Measurements from ENCODE around the gene OR2T27. TPM values are rescaled to one million over a fixed set of nuclear protein-coding genes. Genes with fewer than 3 reads are reported as not detected.

Gene OR2T27
- total RNA-seq, 1 experiment from 2014 or later: not detected

DNA sequence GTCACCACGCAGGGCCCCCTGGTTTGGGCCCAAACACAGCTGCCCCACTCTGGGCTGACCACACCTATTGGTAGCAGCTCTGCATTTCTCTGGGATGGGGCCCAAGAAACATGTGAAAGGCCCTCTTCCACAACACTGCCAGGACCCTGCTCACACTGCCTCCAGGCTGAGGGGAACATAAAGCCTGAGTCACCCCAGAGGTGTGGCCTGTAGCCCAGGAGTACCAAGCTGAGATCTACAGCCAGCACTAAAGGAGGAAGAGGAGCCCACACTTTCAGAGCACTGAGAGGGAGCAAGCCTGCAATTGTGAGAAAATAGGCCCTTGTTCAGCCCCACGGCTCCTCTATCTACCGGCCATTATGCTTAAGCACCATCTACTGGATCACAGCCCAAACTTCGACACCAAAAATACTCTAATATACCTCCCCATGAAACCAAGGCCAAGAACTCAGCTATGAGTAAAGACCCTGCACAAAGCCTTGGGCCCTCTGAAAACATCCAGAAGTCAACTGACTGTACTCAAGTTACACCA lies 43.4 kb downstream of the OR2T27 start:
- Mint-ChIP-seq H3K36me3 (peaks cover 66% of the 10 kb centered on the region), H3K27me3 (ENCODE audit: low read depth) (peaks cover 4% of the 10 kb centered on the region; the same call in 1 of the 2 replicates), H3K4me3 (no peak overlapping the region), H3K27ac (no peak overlapping the region), H3K9me3 (peaks cover 90% of the 10 kb centered on the region), H3K4me1 (no peaks in the 10 kb centered on the region)
- CTCF ChIA-PET: no interaction called here
- ATAC-seq (no peak), DNase-seq (ENCODE audit: low spot score) (no peak)
- TF ChIP-seq PRRX2 (CRISPR knock-in tag; IDR thresholded peaks at IDR 0.05) (no peak), SMAD3 (CRISPR knock-in tag; IDR thresholded peaks at IDR 0.05; ENCODE audit: borderline replicate concordance) (no peak), EMX1 (CRISPR knock-in tag; IDR thresholded peaks at IDR 0.05) (no peak), ZNF396 (CRISPR knock-in tag; IDR thresholded peaks at IDR 0.05; ENCODE audit: borderline replicate concordance) (no peak), FOXK1 (CRISPR knock-in tag; IDR thresholded peaks at IDR 0.05) (no peak), NFYB (CRISPR knock-in tag; conservative IDR thresholded peaks at IDR 0.05; ENCODE audit: low read depth) (no peak), TEAD4 (CRISPR knock-in tag; IDR thresholded peaks at IDR 0.05) (no peak), IRF2 (CRISPR knock-in tag; IDR thresholded peaks at IDR 0.05; ENCODE audit: borderline replicate concordance, low read depth) (no peak), ZNF138 (CRISPR knock-in tag; conservative IDR thresholded peaks at IDR 0.05) (no peak), ZNF121 (CRISPR knock-in tag; IDR thresholded peaks at IDR 0.05) (no peak), ZBTB21 (CRISPR knock-in tag; IDR thresholded peaks at IDR 0.05; ENCODE audit: borderline replicate concordance) (no peak), TCF7 (CRISPR knock-in tag; IDR thresholded peaks at IDR 0.05; ENCODE audit: low read depth) (no peak), FOXP1 (CRISPR knock-in tag; IDR thresholded peaks at IDR 0.05; ENCODE audit: borderline replicate concordance) (no peak)
- TF ChIP-seq, protein P1, sequence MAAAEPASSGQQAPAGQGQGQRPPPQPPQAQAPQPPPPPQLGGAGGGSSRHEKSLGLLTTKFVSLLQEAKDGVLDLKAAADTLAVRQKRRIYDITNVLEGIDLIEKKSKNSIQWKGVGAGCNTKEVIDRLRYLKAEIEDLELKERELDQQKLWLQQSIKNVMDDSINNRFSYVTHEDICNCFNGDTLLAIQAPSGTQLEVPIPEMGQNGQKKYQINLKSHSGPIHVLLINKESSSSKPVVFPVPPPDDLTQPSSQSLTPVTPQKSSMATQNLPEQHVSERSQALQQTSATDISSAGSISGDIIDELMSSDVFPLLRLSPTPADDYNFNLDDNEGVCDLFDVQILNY (CRISPR knock-in tag; IDR thresholded peaks at IDR 0.05): no peak
- TF ChIP-seq, protein P2, sequence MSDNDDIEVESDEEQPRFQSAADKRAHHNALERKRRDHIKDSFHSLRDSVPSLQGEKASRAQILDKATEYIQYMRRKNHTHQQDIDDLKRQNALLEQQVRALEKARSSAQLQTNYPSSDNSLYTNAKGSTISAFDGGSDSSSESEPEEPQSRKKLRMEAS (CRISPR knock-in tag; IDR thresholded peaks at IDR 0.05): no peak
- TF ChIP-seq, protein P3, sequence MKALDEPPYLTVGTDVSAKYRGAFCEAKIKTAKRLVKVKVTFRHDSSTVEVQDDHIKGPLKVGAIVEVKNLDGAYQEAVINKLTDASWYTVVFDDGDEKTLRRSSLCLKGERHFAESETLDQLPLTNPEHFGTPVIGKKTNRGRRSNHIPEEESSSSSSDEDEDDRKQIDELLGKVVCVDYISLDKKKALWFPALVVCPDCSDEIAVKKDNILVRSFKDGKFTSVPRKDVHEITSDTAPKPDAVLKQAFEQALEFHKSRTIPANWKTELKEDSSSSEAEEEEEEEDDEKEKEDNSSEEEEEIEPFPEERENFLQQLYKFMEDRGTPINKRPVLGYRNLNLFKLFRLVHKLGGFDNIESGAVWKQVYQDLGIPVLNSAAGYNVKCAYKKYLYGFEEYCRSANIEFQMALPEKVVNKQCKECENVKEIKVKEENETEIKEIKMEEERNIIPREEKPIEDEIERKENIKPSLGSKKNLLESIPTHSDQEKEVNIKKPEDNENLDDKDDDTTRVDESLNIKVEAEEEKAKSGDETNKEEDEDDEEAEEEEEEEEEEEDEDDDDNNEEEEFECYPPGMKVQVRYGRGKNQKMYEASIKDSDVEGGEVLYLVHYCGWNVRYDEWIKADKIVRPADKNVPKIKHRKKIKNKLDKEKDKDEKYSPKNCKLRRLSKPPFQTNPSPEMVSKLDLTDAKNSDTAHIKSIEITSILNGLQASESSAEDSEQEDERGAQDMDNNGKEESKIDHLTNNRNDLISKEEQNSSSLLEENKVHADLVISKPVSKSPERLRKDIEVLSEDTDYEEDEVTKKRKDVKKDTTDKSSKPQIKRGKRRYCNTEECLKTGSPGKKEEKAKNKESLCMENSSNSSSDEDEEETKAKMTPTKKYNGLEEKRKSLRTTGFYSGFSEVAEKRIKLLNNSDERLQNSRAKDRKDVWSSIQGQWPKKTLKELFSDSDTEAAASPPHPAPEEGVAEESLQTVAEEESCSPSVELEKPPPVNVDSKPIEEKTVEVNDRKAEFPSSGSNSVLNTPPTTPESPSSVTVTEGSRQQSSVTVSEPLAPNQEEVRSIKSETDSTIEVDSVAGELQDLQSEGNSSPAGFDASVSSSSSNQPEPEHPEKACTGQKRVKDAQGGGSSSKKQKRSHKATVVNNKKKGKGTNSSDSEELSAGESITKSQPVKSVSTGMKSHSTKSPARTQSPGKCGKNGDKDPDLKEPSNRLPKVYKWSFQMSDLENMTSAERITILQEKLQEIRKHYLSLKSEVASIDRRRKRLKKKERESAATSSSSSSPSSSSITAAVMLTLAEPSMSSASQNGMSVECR (CRISPR knock-in tag; IDR thresholded peaks at IDR 0.05; ENCODE audit: borderline replicate concordance): no peak
- TF ChIP-seq, protein P4, sequence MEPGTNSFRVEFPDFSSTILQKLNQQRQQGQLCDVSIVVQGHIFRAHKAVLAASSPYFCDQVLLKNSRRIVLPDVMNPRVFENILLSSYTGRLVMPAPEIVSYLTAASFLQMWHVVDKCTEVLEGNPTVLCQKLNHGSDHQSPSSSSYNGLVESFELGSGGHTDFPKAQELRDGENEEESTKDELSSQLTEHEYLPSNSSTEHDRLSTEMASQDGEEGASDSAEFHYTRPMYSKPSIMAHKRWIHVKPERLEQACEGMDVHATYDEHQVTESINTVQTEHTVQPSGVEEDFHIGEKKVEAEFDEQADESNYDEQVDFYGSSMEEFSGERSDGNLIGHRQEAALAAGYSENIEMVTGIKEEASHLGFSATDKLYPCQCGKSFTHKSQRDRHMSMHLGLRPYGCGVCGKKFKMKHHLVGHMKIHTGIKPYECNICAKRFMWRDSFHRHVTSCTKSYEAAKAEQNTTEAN (CRISPR knock-in tag; IDR thresholded peaks at IDR 0.05): no peak
- TF ChIP-seq, protein P5, sequence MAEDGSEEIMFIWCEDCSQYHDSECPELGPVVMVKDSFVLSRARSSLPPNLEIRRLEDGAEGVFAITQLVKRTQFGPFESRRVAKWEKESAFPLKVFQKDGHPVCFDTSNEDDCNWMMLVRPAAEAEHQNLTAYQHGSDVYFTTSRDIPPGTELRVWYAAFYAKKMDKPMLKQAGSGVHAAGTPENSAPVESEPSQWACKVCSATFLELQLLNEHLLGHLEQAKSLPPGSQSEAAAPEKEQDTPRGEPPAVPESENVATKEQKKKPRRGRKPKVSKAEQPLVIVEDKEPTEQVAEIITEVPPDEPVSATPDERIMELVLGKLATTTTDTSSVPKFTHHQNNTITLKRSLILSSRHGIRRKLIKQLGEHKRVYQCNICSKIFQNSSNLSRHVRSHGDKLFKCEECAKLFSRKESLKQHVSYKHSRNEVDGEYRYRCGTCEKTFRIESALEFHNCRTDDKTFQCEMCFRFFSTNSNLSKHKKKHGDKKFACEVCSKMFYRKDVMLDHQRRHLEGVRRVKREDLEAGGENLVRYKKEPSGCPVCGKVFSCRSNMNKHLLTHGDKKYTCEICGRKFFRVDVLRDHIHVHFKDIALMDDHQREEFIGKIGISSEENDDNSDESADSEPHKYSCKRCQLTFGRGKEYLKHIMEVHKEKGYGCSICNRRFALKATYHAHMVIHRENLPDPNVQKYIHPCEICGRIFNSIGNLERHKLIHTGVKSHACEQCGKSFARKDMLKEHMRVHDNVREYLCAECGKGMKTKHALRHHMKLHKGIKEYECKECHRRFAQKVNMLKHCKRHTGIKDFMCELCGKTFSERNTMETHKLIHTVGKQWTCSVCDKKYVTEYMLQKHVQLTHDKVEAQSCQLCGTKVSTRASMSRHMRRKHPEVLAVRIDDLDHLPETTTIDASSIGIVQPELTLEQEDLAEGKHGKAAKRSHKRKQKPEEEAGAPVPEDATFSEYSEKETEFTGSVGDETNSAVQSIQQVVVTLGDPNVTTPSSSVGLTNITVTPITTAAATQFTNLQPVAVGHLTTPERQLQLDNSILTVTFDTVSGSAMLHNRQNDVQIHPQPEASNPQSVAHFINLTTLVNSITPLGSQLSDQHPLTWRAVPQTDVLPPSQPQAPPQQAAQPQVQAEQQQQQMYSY (CRISPR knock-in tag; IDR thresholded peaks at IDR 0.05): no peak
- TF ChIP-seq, protein P6, sequence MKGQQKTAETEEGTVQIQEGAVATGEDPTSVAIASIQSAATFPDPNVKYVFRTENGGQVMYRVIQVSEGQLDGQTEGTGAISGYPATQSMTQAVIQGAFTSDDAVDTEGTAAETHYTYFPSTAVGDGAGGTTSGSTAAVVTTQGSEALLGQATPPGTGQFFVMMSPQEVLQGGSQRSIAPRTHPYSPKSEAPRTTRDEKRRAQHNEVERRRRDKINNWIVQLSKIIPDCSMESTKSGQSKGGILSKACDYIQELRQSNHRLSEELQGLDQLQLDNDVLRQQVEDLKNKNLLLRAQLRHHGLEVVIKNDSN (CRISPR knock-in tag; IDR thresholded peaks at IDR 0.05): no peak
- TF ChIP-seq, protein P7, sequence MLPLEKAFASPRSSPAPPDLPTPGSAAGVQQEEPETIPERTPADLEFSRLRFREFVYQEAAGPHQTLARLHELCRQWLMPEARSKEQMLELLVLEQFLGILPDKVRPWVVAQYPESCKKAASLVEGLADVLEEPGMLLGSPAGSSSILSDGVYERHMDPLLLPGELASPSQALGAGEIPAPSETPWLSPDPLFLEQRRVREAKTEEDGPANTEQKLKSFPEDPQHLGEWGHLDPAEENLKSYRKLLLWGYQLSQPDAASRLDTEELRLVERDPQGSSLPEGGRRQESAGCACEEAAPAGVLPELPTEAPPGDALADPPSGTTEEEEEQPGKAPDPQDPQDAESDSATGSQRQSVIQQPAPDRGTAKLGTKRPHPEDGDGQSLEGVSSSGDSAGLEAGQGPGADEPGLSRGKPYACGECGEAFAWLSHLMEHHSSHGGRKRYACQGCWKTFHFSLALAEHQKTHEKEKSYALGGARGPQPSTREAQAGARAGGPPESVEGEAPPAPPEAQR (CRISPR knock-in tag; IDR thresholded peaks at IDR 0.05): no peak
- POLR2A ChIA-PET: no interaction called here

Data from WTC11 (cell line).